H1 (cell line): ENCODE measurements around the gene RUSC2. TPM values are rescaled to one million over a fixed set of nuclear protein-coding genes. Genes with fewer than 3 reads are reported as not detected.

Source experiments
- CBX5 ChIP-seq: fragments of 300-800, 300-1000 bp; sonication (generic); IDR thresholded peaks from 2 replicates; pipeline ENCODE4 v1.7.1; 2016; ENCODE audit warnings: antibody characterized with exemption, low read length, low read depth
- polyA plus RNA-seq, 7 experiments: library from polyadenylated mRNA; depleted of rRNA in 3 of 7; stranded (reverse) in 5 of 7; unstranded in 2 of 7; fragments of >200 nt in 5 of 7; fragments of 200-250 nt in 2 of 7; gene quantifications; 1 replicate in 5 of 7; 2 replicates in 1 of 7; 4 replicates in 1 of 7; pipeline versions ENCODE4 v1.2.1 to v1.2.3, GENCODE V29; 2011 to 2013; ENCODE audit warnings: missing spikeins in 2 of 7, mixed read lengths in 2 of 7
- total RNA-seq: library from RNA; stranded (reverse); fragmentation: NEBNext Ultra II Directional; extraction: Animal tissue kit (Norgen Biotek cat#: 25700); gene quantifications from 2 replicates; pipeline ENCODE4 v1.2.1, GENCODE V29; 2021

Gene RUSC2
- total and polyA plus RNA-seq, 2 of the 8 experiments (the other 6 are each of a cell fraction or from before 2014, with no cell fraction given) = 4.2 to 7.9 TPM

DNA sequence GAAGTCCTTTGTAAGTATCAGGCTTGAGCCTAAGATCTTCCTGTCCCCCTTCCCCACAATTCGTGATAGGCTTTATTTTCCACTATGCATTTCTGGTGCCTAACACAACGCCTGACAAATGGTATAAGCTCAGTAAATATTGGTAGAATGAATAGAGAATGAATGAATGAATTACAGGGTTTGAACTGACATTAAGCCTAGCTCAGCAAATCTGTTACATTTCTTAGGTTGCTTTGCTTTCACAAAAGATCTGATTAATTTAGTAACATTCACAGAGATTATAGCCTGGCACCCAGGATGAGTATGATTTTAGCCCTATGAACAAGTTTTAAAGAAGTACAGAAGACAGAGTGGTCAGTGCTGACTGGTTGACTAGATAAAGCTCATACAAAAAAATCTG, 16.4 kb downstream of the RUSC2 start (continued):
- TF ChIP-seq CBX5 = no peak
